ENCODE data around the gene MACF1. TPM values are rescaled to one million over a fixed set of nuclear protein-coding genes. Genes with fewer than 3 reads are reported as not detected.
"Not testable (repeated sequence)": the region's sequence is repeated elsewhere in the genome, so short reads cannot be mapped to it uniquely, and the experiment has no call there.

The MACF1 gene
- total and polyA plus RNA-seq, 2 donors (not counting 1 experiment from before 2014, with no cell fraction given): 64.1 to 159 TPM

DNA sequence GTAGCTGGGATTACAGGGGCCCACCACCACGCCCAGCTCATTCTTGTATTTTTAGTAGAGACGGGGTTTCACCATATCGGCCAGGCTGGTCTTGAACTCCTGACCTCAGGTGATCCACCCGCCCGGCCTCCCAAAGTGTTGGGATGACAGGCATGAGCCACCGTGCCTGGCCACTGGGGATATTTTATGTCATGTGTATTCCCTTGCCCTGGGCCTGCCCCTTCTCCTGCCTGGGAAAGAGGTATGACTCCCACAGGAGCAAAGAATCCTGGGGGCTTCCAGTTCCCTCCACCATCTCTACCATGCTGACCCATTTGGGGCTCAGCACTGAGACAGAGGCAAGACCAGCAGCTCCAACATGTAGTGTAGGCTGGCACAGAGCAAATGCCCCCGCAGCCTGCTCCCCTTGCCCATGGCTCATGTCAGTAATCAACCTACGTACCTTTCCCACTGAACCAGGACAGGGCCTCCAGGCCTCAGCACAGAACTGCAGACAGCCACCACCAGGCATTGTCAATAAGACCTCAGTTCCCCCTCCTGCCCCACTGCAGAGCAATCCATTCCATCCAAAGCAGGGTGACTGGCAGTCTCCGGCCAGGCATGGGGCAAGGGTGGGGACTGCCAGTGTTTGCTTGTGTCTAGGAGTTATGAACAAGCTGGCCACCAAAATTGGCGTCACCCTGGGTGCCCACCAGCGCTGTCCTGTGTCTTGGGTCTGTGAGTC lies 322.1 kb downstream of the MACF1 start:
- peak overlapping the region; percentile 72 for H3K4me2 ChIP-seq (replicated peaks; ENCODE audit: low read depth, low read length, poor library complexity, severe bottlenecking)
- no peaks in the 10 kb centered on the region for H3K9me3 ChIP-seq (ENCODE audit: control extremely low read depth in 1 of 3, control insufficient read depth in 2 of 3, insufficient read depth in 1 of 3, low read length in 2 of 3)
- 91% methylated on average over 7 of the region's 11 CpGs for WGBS (ENCODE audit: insufficient coverage)
- no peak overlapping the region for H2AFZ ChIP-seq (ENCODE audit: insufficient read depth, low read depth, low read length, poor library complexity, severe bottlenecking)
- Mint-ChIP-seq H3K4me3 (no peak overlapping the region), H3K9me3 (ENCODE audit: insufficient read depth) (no peaks in the 10 kb centered on the region), H3K27ac (no peak overlapping the region), H3K27me3 (no peaks in the 10 kb centered on the region), H3K4me1 (peaks cover 23% of the 10 kb centered on the region)
- H4K20me1 ChIP-seq (ENCODE audit: control insufficient read depth, insufficient read depth, low read length, poor library complexity, severe bottlenecking): no peaks in the 10 kb centered on the region
- no peaks in the 10 kb centered on the region for H3K27me3 ChIP-seq (replicated peaks in 1 of 4; ENCODE audit: control extremely low read depth in 1 of 4, control insufficient read depth in 3 of 4, insufficient read depth in 4 of 4, low read length in 3 of 4)
- POLR2A ChIA-PET: interaction anchor here (0.7 kb wide), 1 partner anchor 102 kb away, joined by 5 read pairs; no protein-coding TSS in a partner anchor
- DNase-seq: no peak
- no peak overlapping the region for H3K9ac ChIP-seq (ENCODE audit: low read length)
- no peak overlapping the region for H3K27ac ChIP-seq (ENCODE audit: low read length in 2 of 2)
- intact Hi-C loops (cut with micrococcal nuclease): loop anchor here (5.0 kb wide), 2 partner anchors 34 to 119 kb away; partner anchors contain the start of gene BMP8A
- H3K36me3 ChIP-seq (replicated peaks in 1 of 2; ENCODE audit: control extremely low read depth in 1 of 2, control insufficient read depth in 1 of 2, extremely low read depth in 1 of 2, insufficient read depth in 2 of 2, low read length in 1 of 2): peaks cover 0 to 19% of the 10 kb centered on the region in 2 experiments
- H3K4me1 ChIP-seq (ENCODE audit: control insufficient read depth in 2 of 2, insufficient read depth in 2 of 2, low read length in 2 of 2): peaks cover 30 to 43% of the 10 kb centered on the region in 2 donors
- TF ChIP-seq, protein P1, sequence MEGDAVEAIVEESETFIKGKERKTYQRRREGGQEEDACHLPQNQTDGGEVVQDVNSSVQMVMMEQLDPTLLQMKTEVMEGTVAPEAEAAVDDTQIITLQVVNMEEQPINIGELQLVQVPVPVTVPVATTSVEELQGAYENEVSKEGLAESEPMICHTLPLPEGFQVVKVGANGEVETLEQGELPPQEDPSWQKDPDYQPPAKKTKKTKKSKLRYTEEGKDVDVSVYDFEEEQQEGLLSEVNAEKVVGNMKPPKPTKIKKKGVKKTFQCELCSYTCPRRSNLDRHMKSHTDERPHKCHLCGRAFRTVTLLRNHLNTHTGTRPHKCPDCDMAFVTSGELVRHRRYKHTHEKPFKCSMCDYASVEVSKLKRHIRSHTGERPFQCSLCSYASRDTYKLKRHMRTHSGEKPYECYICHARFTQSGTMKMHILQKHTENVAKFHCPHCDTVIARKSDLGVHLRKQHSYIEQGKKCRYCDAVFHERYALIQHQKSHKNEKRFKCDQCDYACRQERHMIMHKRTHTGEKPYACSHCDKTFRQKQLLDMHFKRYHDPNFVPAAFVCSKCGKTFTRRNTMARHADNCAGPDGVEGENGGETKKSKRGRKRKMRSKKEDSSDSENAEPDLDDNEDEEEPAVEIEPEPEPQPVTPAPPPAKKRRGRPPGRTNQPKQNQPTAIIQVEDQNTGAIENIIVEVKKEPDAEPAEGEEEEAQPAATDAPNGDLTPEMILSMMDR (IDR thresholded peaks at IDR 0.05): no peak
- no peak for TF ChIP-seq EZH2 (IDR thresholded peaks at IDR 0.05; ENCODE audit: borderline replicate concordance, insufficient read depth, low read depth, low read length, poor library complexity, severe bottlenecking)
- no peaks in the 10 kb centered on the region for H3K79me2 ChIP-seq (ENCODE audit: control insufficient read depth, insufficient read depth, low read length)
- CTCF ChIA-PET: interaction anchor here (1.3 to 1.4 kb wide), 2 partner anchors 12 to 116 kb away, joined by 3 to 7 read pairs; no protein-coding TSS in a partner anchor
- ATAC-seq (ENCODE audit: low read depth): no peak
- H3K4me3 ChIP-seq (ENCODE audit: control extremely low read depth in 1 of 5, extremely low read depth in 1 of 5, insufficient read depth in 1 of 5, low read depth in 2 of 5, low read length in 4 of 5): no peak overlapping the region

- H3K9me3 ChIP-seq (ENCODE audit: control extremely low read depth in 1 of 3, control insufficient read depth in 2 of 3, insufficient read depth in 1 of 3, low read length in 2 of 3); CTCF ChIA-PET; H3K27me3 ChIP-seq (replicated peaks in 1 of 4; ENCODE audit: control extremely low read depth in 1 of 4, control insufficient read depth in 3 of 4, insufficient read depth in 4 of 4, low read length in 3 of 4); H3K4me3 Mint-ChIP-seq; H3K79me2 ChIP-seq (ENCODE audit: control insufficient read depth, insufficient read depth, low read length); H4K20me1 ChIP-seq (ENCODE audit: control insufficient read depth, insufficient read depth, low read length, poor library complexity, severe bottlenecking); H3K4me3 ChIP-seq (ENCODE audit: control extremely low read depth in 1 of 5, extremely low read depth in 1 of 5, insufficient read depth in 1 of 5, low read depth in 2 of 5, low read length in 4 of 5); H2AFZ ChIP-seq (ENCODE audit: insufficient read depth, low read depth, low read length, poor library complexity, severe bottlenecking); H3K9ac ChIP-seq (ENCODE audit: low read length); H3K4me2 ChIP-seq (replicated peaks; ENCODE audit: low read depth, low read length, poor library complexity, severe bottlenecking); H3K27ac ChIP-seq (ENCODE audit: low read length in 2 of 2); ATAC-seq (ENCODE audit: low read depth); H3K9me3 Mint-ChIP-seq (ENCODE audit: insufficient read depth); H3K27me3 Mint-ChIP-seq; DNase-seq; H3K27ac Mint-ChIP-seq; POLR2A ChIA-PET: not testable (repeated sequence)
- intact Hi-C loops (cut with micrococcal nuclease): loop anchor here (5.0 kb wide), 2 partner anchors 35 to 120 kb away; partner anchors contain the start of gene BMP8A
- 91% methylated on average over 6 of the region's 8 CpGs for WGBS (ENCODE audit: insufficient coverage)
- peaks cover 0 to 19% of the 10 kb centered on the region in 2 experiments for H3K36me3 ChIP-seq (replicated peaks in 1 of 2; ENCODE audit: control extremely low read depth in 1 of 2, control insufficient read depth in 1 of 2, extremely low read depth in 1 of 2, insufficient read depth in 2 of 2, low read length in 1 of 2)
- peaks cover 23% of the 10 kb centered on the region for H3K4me1 Mint-ChIP-seq
- H3K4me1 ChIP-seq (ENCODE audit: control insufficient read depth in 2 of 2, insufficient read depth in 2 of 2, low read length in 2 of 2): peaks cover 30 to 43% of the 10 kb centered on the region in 2 donors
Measured at GRCh38 chr1:39527190-39527579, 322.7 kb downstream of the MACF1 start.
